ENCODE results near the gene MEX3C.

MEX3C gene

DNA sequence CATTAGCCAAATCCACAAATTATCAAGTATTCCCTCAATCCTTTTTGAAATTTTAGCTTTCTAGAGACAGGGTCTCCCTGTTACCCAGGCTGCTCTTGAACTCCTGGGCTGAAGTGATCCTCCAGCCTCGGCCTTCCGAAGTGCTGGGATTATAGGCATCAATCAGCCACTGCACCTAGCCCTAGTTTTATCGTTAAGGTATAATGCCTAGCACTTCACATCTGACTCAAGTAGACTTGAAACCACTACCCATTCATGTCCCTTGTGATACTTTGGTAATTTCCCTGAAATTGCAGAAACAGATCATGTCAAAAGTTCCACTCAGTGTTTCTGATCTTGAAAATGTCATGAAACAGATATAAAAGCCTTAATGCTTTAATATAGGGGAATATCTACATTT is 26.3 kb downstream of the MEX3C start:
- H3K27me3 ChIP-seq (ENCODE audit: low read length), result no peaks in the 10 kb centered on the region
- H3K27ac ChIP-seq (ENCODE audit: low read depth, low read length), result no peak overlapping the region
- H3K4me2 ChIP-seq (ENCODE audit: low read depth, low read length, poor library complexity, severe bottlenecking), result no peak overlapping the region
- peaks cover 46% of the 10 kb centered on the region for H3K79me2 ChIP-seq (ENCODE audit: insufficient read depth, low read length)
- peaks cover 17% of the 10 kb centered on the region for H4K20me1 ChIP-seq (ENCODE audit: low read depth, low read length)
- H2AFZ ChIP-seq (ENCODE audit: low read depth, low read length, severe bottlenecking), result no peak overlapping the region
- H3K9me2 ChIP-seq (replicated peaks; ENCODE audit: insufficient read depth, low read length), result no peaks in the 10 kb centered on the region
- TF ChIP-seq, protein P1, sequence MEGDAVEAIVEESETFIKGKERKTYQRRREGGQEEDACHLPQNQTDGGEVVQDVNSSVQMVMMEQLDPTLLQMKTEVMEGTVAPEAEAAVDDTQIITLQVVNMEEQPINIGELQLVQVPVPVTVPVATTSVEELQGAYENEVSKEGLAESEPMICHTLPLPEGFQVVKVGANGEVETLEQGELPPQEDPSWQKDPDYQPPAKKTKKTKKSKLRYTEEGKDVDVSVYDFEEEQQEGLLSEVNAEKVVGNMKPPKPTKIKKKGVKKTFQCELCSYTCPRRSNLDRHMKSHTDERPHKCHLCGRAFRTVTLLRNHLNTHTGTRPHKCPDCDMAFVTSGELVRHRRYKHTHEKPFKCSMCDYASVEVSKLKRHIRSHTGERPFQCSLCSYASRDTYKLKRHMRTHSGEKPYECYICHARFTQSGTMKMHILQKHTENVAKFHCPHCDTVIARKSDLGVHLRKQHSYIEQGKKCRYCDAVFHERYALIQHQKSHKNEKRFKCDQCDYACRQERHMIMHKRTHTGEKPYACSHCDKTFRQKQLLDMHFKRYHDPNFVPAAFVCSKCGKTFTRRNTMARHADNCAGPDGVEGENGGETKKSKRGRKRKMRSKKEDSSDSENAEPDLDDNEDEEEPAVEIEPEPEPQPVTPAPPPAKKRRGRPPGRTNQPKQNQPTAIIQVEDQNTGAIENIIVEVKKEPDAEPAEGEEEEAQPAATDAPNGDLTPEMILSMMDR (IDR thresholded peaks at IDR 0.05; ENCODE audit: insufficient read depth, low read length, poor library complexity, severe bottlenecking), result no peak
- no peak for TF ChIP-seq EZH2phosphoT487 (conservative IDR thresholded peaks at IDR 0.05; ENCODE audit: low read length)
- peaks cover 28% of the 10 kb centered on the region for H3K36me3 ChIP-seq (ENCODE audit: low read length)
- H3K9me3 ChIP-seq (ENCODE audit: insufficient read depth, low read length), result no peaks in the 10 kb centered on the region
- peaks cover 27% of the 10 kb centered on the region for H3F3A ChIP-seq (ENCODE audit: insufficient read depth)
- H3K9ac ChIP-seq (ENCODE audit: low read length), result no peak overlapping the region
- H3K4me3 ChIP-seq (ENCODE audit: insufficient read depth, low read length, poor library complexity, severe bottlenecking), result no peak overlapping the region

DNA sequence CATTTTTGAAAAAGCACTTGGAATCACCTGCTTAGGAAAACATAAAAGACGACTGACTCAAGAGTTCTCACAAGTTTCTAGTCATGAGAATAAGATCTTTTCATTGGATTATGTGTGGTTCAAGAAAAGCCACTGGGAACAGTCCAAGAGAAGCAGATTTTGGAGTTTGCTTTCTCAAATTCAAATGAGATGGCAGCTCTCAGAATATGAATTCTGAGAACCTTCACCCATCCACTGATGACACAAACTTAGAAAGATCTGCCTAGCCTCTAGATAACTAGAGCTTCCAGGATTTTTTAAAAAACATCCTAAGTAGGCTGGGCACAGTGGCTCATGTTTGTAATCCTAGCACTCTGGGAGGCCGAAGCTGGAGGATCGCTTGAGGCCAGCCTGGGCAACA is 26.8 kb downstream of the MEX3C start:
- Histone ChIP-seq H2AFZ (ENCODE audit: low read depth, low read length, severe bottlenecking) (no peak overlapping the region), H3K4me3 (ENCODE audit: insufficient read depth, low read length, poor library complexity, severe bottlenecking) (no peak overlapping the region), H4K20me1 (ENCODE audit: low read depth, low read length) (peaks cover 17% of the 10 kb centered on the region), H3K9me3 (ENCODE audit: insufficient read depth, low read length) (no peaks in the 10 kb centered on the region), H3K9me2 (replicated peaks; ENCODE audit: insufficient read depth, low read length) (no peaks in the 10 kb centered on the region), H3K36me3 (ENCODE audit: low read length) (peaks cover 22% of the 10 kb centered on the region), H3K4me2 (ENCODE audit: low read depth, low read length, poor library complexity, severe bottlenecking) (no peak overlapping the region), H3F3A (ENCODE audit: insufficient read depth) (peaks cover 27% of the 10 kb centered on the region), H3K27me3 (ENCODE audit: low read length) (no peaks in the 10 kb centered on the region), H3K79me2 (ENCODE audit: insufficient read depth, low read length) (peaks cover 40% of the 10 kb centered on the region), H3K27ac (ENCODE audit: low read depth, low read length) (no peak overlapping the region), H3K9ac (ENCODE audit: low read length) (no peak overlapping the region)
- TF ChIP-seq, protein P1 (IDR thresholded peaks at IDR 0.05; ENCODE audit: insufficient read depth, low read length, poor library complexity, severe bottlenecking), result no peak
- TF ChIP-seq EZH2phosphoT487 (conservative IDR thresholded peaks at IDR 0.05; ENCODE audit: low read length), result no peak

DNA sequence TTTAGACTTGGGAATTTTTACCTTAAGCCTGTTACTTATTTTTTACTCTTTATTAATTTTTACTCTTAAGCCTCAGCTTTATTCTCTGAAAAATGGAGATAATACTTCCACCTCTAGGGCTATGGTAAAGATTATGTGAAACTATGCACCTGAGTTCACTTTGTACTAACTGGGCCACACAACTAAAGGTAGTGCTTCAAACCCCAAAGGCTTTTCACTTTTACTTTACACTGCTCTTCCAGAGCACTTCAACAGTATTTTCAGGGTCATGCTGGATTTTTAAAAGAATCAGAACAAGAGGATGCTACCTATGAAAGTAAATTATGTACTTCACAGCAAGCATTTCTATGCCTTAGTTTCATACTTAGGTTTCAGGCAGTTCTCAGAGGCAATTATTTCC is 27.8 kb downstream of the MEX3C start:
- Histone ChIP-seq H3K27ac (ENCODE audit: low read depth, low read length) (no peak overlapping the region), H3F3A (ENCODE audit: insufficient read depth) (peaks cover 24% of the 10 kb centered on the region), H3K36me3 (ENCODE audit: low read length) (peaks cover 13% of the 10 kb centered on the region), H3K79me2 (ENCODE audit: insufficient read depth, low read length) (peaks cover 31% of the 10 kb centered on the region), H2AFZ (ENCODE audit: low read depth, low read length, severe bottlenecking) (no peak overlapping the region), H3K9me3 (ENCODE audit: insufficient read depth, low read length) (no peaks in the 10 kb centered on the region), H3K9ac (ENCODE audit: low read length) (no peak overlapping the region), H3K9me2 (replicated peaks; ENCODE audit: insufficient read depth, low read length) (no peaks in the 10 kb centered on the region), H4K20me1 (ENCODE audit: low read depth, low read length) (peaks cover 14% of the 10 kb centered on the region), H3K4me2 (ENCODE audit: low read depth, low read length, poor library complexity, severe bottlenecking) (no peak overlapping the region), H3K4me3 (ENCODE audit: insufficient read depth, low read length, poor library complexity, severe bottlenecking) (no peak overlapping the region), H3K27me3 (ENCODE audit: low read length) (no peaks in the 10 kb centered on the region)
- TF ChIP-seq EZH2phosphoT487 (conservative IDR thresholded peaks at IDR 0.05; ENCODE audit: low read length), result no peak
- TF ChIP-seq, protein P1 (IDR thresholded peaks at IDR 0.05; ENCODE audit: insufficient read depth, low read length, poor library complexity, severe bottlenecking), result no peak

All from SU-DHL-6 (cell line).